Transverse colon (tissue), 4 donors: ENCODE measurements around the gene CNKSR3. TPM values are rescaled to one million over a fixed set of nuclear protein-coding genes. Genes with fewer than 3 reads are reported as not detected.

Experiments
- DNase-seq: peaks from one replicate; pipeline ENCODE4 v3.0.0-alpha.2; 2019
- H3K27ac ChIP-seq, 4 donors: fragments of 200-600 bp; sonication (generic); 2 replicates each; pipeline ENCODE4 v1.5.1; 2016 to 2018; ENCODE audit warnings: inconsistent platforms in 4 of 4
- H3K27me3 ChIP-seq: fragments of 200-600 bp; sonication (generic); 2 replicates; pipeline ENCODE4 v1.5.1; 2017; ENCODE audit warnings: inconsistent platforms
- H3K36me3 ChIP-seq, 4 donors: fragments of 200-600 bp; sonication (generic); 2 replicates each; pipeline ENCODE4 v1.5.1; 2017 to 2019; ENCODE audit warnings: inconsistent platforms in 4 of 4
- H3K4me1 ChIP-seq, 4 donors: fragments of 200-600 bp; sonication (generic); 2 replicates each; pipeline ENCODE4 v1.5.1; 2017 to 2020; ENCODE audit warnings: inconsistent platforms in 4 of 4
- H3K4me3 ChIP-seq, 4 donors: fragments of 200-600 bp; sonication (generic); 1 replicate in 1 of 4; 2 replicates in 3 of 4; pipeline versions ENCODE4 v1.5.1 to v1.6.1; 2017 to 2019; ENCODE audit warnings: inconsistent platforms in 4 of 4
- H3K9me3 ChIP-seq, 2 donors: fragments of 200-600 bp; sonication (generic); 2 replicates each; pipeline ENCODE4 v1.5.1; 2017 to 2019; ENCODE audit warnings: inconsistent platforms in 2 of 2
- CTCF ChIP-seq, 5 experiments: fragments of 200-600 bp in 3 of 5; fragments of 450-650 bp in 2 of 5; sonication (generic) in 3 of 5; IDR thresholded peaks; 1 replicate in 2 of 5; 2 replicates in 3 of 5; pipeline ENCODE4 v1.5.1; 2016 to 2017; ENCODE audit warnings: antibody characterized with exemption in 5 of 5, inconsistent platforms in 3 of 5, mild to moderate bottlenecking in 2 of 5, moderate library complexity in 1 of 5
- EP300 ChIP-seq: sonication (generic); formaldehyde crosslinking; IDR thresholded peaks from one replicate; pipeline ENCODE4 v1.6.1; 2017; ENCODE audit warnings: antibody characterized with exemption, low read depth
- POLR2A ChIP-seq: fragments of 450-650 bp; IDR thresholded peaks from one replicate; pipeline ENCODE4 v1.6.1; 2016; ENCODE audit warnings: antibody characterized with exemption, mild to moderate bottlenecking, moderate library complexity
- POLR2AphosphoS5 ChIP-seq, 3 donors: sonication (generic); formaldehyde crosslinking; IDR thresholded peaks; one replicate each; pipeline ENCODE4 v1.6.1; 2016; ENCODE audit warnings: antibody characterized with exemption in 3 of 3
- WGBS, 2 donors: methylation state at CpG; one replicate each; pipeline ENCODE4 v1.1.5; 2018; ENCODE audit warnings: low coverage in 1 of 2; 5-methylcytosine and 5-hydroxymethylcytosine counted together
- in situ Hi-C, 4 donors: fragments of 200-750 bp; cut with MboI; loops; one replicate each; pipeline versions ENCODE4 v1.15.0 to v1.15.1; 2017; ENCODE audit warnings: low sequenced_read_pairs in 3 of 4, low pct_ligation_motif_present in 1 of 4, low pct_unique_long_range_greater_than_20kb in 1 of 4
- intact Hi-C: fragments of 100-400 bp; cut with DNase I; formaldehyde crosslinking; loops from one replicate; pipeline ENCODE4 v1.15.1; 2023; ENCODE audit warnings: low total_unique reads
- total RNA-seq, 4 donors: library from RNA; depleted of rRNA; stranded (reverse); fragments of >200 nt; gene quantifications; one replicate each; pipeline ENCODE4 v1.1.0, GENCODE V29; 2016

CNKSR3 gene
- total RNA-seq, 4 donors from 2014 or later, result 4.0 to 27.3 (median 16.9) TPM

- Histone ChIP-seq H3K27ac (no peak overlapping the region), H3K36me3 (no peaks in the 10 kb centered on the region), H3K9me3 (no peaks in the 10 kb centered on the region), H3K4me1 (no peaks in the 10 kb centered on the region), H3K4me3 (no peak overlapping the region), H3K27me3 (no peaks in the 10 kb centered on the region)
- no peak for DNase-seq
- TF ChIP-seq POLR2AphosphoS5 (IDR thresholded peaks at IDR 0.05) (no peak), POLR2A (no peak), CTCF (IDR thresholded peaks at IDR 0.05) (no peak), EP300 (no peak)
- WGBS, 2 donors, result 50 to 59% methylated on average over 1 of the region's 1 CpG
- in situ Hi-C loops (loop anchor here in 1 of 4 donors (25.0 kb wide), 1 partner anchor 191 kb away; no protein-coding TSS in a partner anchor), intact Hi-C loops (no loop called here)
These were observed 156.9 kb downstream of the CNKSR3 start for GRCh38 chr6:154353626-154354025.

- intact Hi-C loops (no loop called here), in situ Hi-C loops (loop anchor here in 1 of 4 donors (25.0 kb wide), 1 partner anchor 191 kb away; no protein-coding TSS in a partner anchor)
- 77 to 81% methylated on average over 9 to 15 of the region's 15 CpGs for WGBS, 2 donors
- Histone ChIP-seq H3K4me3 (no peak overlapping the region), H3K9me3 (no peaks in the 10 kb centered on the region), H3K4me1 (no peaks in the 10 kb centered on the region), H3K36me3 (no peaks in the 10 kb centered on the region), H3K27me3 (no peaks in the 10 kb centered on the region), H3K27ac (no peak overlapping the region)
- TF ChIP-seq POLR2AphosphoS5 (IDR thresholded peaks at IDR 0.05), result no peak
- TF ChIP-seq POLR2A, result no peak
- TF ChIP-seq EP300, result no peak
- no peak for TF ChIP-seq CTCF (IDR thresholded peaks at IDR 0.05)
- no peak for DNase-seq
These were observed 157.4 kb downstream of the CNKSR3 start for GRCh38 chr6:154352898-154353585.

- Histone ChIP-seq H3K9me3 (no peaks in the 10 kb centered on the region), H3K4me3 (no peak overlapping the region), H3K36me3 (no peaks in the 10 kb centered on the region), H3K4me1 (no peaks in the 10 kb centered on the region), H3K27me3 (no peaks in the 10 kb centered on the region), H3K27ac (no peak overlapping the region)
- in situ Hi-C loops (loop anchor here in 1 of 4 donors (25.0 kb wide), 1 partner anchor 188 kb away; no protein-coding TSS in a partner anchor), intact Hi-C loops (no loop called here)
- DNase-seq, result no peak
- WGBS, 2 donors, result 83% methylated on average over 3 of the region's 3 CpGs
- TF ChIP-seq CTCF (IDR thresholded peaks at IDR 0.05), result no peak
- no peak for TF ChIP-seq POLR2A
- no peak for TF ChIP-seq POLR2AphosphoS5 (IDR thresholded peaks at IDR 0.05)
- no peak for TF ChIP-seq EP300
These were observed 160.2 kb downstream of the CNKSR3 start for GRCh38 chr6:154350293-154350692.

- Histone ChIP-seq H3K36me3 (no peaks in the 10 kb centered on the region), H3K9me3 (no peaks in the 10 kb centered on the region), H3K4me3 (no peak overlapping the region), H3K4me1 (peaks cover 0 to 3% (median 0%) of the 10 kb centered on the region in 4 donors), H3K27ac (no peak overlapping the region), H3K27me3 (no peaks in the 10 kb centered on the region)
- WGBS, 2 donors, result 90 to 95% methylated on average over 4 to 6 of the region's 6 CpGs
- DNase-seq, result no peak
- TF ChIP-seq CTCF (IDR thresholded peaks at IDR 0.05) (no peak), POLR2AphosphoS5 (IDR thresholded peaks at IDR 0.05) (no peak), EP300 (no peak), POLR2A (no peak)
- intact Hi-C loops, result no loop called here
- in situ Hi-C loops, result no loop called here
These were observed 162.5 kb downstream of the CNKSR3 start for GRCh38 chr6:154347981-154348380.
